GM12865 (cell line): ENCODE measurements around the gene FOXN4.
A peak's percentile ranks its signal among the peaks of the same experiment; 100 is the strongest.

ENCODE experiments used
- DNase-seq: peaks from one replicate; pipeline ENCODE4 v3.0.0; 2010; ENCODE audit warnings: low read depth
- H3K4me3 ChIP-seq: 2 replicates; pipeline ENCODE4 v1.5.1; 2011; ENCODE audit warnings: mild to moderate bottlenecking, low read depth, low read length, control low read depth
- TF ChIP-seq, protein P1 (sequence below): IDR thresholded peaks from 2 replicates; pipeline ENCODE4 v1.5.1; 2011; ENCODE audit warnings: low read length, control low read depth, low read depth, inconsistent platforms; ENCODE audit not compliant: insufficient read depth; ENCODE audit errors: missing control alignments

The FOXN4 gene, protein sequence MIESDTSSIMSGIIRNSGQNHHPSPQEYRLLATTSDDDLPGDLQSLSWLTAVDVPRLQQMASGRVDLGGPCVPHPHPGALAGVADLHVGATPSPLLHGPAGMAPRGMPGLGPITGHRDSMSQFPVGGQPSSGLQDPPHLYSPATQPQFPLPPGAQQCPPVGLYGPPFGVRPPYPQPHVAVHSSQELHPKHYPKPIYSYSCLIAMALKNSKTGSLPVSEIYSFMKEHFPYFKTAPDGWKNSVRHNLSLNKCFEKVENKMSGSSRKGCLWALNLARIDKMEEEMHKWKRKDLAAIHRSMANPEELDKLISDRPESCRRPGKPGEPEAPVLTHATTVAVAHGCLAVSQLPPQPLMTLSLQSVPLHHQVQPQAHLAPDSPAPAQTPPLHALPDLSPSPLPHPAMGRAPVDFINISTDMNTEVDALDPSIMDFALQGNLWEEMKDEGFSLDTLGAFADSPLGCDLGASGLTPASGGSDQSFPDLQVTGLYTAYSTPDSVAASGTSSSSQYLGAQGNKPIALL

DNA sequence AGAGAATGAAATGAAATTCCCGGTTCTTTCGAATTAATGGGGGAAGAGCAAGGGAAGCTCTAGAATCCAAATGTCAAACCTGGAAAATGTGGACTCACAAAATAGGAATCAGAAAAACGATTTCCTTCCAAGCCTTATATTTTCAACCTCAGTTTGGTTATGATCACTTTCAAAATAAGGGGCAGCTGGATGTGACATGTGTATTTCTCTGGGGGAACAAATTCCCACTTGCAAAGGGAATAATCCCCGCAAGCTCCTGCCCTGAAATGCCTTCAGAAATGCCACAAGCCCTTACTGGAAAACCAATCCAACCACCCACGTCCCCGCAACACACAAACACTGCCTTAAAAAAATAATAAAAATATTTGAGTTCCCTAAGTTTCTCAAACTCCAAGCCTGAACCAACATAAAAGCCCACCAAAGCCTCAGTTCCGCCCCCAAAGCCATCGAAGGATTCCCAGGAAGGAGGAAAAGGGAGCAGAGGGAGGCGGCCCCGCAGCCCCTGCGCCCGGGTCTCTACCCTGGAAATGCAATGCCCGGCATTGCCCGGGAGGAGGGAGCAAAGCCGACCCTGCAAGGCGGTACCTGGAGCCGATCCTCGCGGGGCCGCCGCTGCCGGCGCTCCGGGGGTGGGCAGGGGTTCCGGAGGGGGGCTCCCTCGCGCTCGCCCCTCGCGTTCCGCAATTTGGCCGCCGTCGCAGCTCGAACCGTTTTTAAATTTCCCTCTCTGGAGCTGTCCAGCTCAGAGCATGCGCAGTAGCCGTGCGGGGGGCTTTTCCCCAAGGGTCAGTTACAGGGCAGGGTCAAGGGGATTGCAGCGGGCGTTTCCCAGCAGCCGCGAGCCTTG is at the start of gene FOXN4:
Gene FOXN4 (minus strand): TSS at position 751 of the 847 bp plus-strand sequence. CDS start 963 bp downstream, outside the sequence.
- no peak for DNase-seq
- H3K4me3 ChIP-seq, result peak within 1 kb of the TSS; percentile 5; the same call in 1 of the 2 replicates
- TF ChIP-seq, protein P1, sequence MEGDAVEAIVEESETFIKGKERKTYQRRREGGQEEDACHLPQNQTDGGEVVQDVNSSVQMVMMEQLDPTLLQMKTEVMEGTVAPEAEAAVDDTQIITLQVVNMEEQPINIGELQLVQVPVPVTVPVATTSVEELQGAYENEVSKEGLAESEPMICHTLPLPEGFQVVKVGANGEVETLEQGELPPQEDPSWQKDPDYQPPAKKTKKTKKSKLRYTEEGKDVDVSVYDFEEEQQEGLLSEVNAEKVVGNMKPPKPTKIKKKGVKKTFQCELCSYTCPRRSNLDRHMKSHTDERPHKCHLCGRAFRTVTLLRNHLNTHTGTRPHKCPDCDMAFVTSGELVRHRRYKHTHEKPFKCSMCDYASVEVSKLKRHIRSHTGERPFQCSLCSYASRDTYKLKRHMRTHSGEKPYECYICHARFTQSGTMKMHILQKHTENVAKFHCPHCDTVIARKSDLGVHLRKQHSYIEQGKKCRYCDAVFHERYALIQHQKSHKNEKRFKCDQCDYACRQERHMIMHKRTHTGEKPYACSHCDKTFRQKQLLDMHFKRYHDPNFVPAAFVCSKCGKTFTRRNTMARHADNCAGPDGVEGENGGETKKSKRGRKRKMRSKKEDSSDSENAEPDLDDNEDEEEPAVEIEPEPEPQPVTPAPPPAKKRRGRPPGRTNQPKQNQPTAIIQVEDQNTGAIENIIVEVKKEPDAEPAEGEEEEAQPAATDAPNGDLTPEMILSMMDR, result no peak

DNA sequence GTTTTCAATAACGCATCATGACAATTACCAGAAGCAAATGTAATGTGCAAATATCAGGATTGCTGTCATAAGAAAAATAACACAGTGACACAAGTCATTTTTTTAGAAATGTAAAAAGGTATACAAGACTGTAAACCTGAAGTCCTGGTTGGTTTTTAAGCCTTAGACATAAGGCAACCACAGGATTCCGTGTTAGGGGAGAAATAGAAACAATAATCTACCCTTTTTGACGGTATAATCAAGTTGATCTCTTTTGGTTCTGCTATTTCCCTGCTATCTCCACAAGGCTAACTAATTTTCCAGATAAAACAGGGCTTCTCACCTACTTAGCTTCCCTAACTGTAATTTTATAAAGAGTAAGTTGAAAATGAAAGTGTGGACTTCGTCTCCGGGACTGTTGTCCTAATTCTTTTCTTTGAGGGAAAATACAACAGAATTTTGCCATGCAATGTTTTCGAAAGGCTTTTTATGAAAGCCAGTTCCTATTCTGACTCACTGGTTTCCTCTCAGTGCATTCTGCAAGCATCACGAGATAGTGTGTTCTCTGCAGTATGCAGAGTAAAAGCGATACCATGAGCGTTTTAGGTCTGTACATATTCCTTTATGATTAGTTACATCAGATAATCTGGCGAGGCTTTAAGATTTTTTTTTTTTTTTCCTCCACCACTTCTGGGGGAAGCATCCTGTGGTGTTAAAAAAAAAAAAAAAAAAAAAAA is 49.2 kb upstream of the FOXN4 start:
- TF ChIP-seq, protein P1, result no peak
- peak; percentile 82 for DNase-seq
- peak overlapping the region; percentile 48 for H3K4me3 ChIP-seq

DNA sequence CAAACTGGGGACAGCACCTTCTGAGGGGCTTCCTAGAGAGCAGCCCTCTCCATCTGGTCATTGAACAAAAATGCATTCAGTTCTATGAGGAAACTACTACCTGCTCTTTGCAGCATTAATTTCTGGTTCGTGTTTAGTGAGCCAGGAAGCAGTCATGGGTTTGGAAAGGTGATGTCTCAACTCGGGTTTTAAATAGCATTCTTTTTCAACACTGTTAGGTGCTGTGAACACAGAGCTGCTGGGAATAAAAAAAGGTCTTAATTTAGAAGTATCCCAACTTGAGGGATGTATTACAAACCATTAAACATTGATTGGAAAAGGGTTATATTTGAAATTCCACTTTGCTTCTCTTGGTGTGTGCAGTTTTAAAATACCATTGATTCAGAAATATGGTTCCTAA is 47.9 kb upstream of the FOXN4 start:
- no peak overlapping the region for H3K4me3 ChIP-seq
- DNase-seq, result no peak
- TF ChIP-seq, protein P1, result no peak

DNA sequence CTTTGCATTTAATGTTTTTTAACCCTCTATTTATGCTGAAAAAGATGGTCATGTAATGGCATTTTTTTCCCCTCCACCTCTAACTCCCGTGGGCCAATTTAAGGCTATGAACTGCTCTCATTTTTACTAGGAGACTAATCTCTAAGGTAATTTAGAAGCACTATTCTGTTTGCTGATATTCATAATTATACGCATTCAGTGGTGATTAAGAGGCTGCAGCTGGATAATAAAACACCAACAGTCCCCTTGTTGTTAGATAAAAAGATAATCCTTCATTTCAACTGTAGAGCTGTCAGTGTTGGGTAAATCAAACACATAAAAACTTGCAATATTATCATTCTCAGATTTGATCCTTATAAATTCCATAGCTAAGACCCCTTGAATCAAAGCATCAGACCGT is 47.5 kb upstream of the FOXN4 start:
- TF ChIP-seq, protein P1, result no peak
- H3K4me3 ChIP-seq, result no peak overlapping the region
- no peak for DNase-seq

DNA sequence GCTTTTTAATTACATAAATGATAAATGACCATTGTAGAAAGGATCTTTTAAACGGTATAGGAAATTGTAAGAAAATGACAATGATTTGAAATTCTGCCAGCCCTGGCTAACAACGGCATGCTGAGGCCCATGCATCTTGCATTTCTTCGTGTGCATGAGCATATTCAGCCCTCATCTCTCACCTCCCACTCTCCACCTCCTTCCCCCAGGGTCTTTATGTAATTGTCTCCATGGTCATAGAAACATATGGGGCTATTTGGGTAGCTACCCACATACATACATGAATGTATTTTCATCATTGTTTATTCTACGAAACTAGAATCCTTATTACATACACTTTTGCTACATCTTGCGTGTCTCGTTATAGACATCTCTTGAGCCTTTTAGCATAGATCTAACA is 43.1 kb upstream of the FOXN4 start:
- H3K4me3 ChIP-seq, result no peak overlapping the region
- TF ChIP-seq, protein P1, result no peak
- no peak for DNase-seq

DNA sequence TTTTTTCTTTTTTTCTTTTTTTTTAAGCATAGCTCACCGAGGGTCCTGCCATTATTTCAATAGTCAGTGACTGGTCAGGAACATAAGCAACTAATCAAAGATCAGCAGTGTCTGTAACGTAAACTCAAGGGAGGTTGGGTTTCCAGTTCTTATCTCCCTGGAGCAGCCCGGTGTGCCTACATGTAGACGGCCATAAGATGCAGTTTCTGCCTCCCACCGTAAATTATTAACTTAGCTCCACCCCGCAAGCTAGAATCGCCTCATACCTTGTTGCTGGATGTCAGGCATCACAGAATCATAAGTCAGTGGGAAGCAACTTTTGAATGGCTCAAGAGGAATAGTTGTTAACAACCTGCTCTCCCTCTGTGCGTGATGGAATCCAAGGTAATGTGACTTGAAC is 38.5 kb upstream of the FOXN4 start, which contains the start of gene MYO1H:
Gene MYO1H (plus strand): TSS at position 312 of the 400 bp plus-strand sequence. CDS start 61 bp downstream, at position 373.
- DNase-seq, result no peak
- H3K4me3 ChIP-seq, result no peak within 1 kb of the TSS
- TF ChIP-seq, protein P1, result no peak
